Putamen (tissue), 1 donor: ENCODE results near the gene ZNF501.

Source experiments
- DNase-seq: peaks from one replicate; pipeline ENCODE4 v3.0.0-alpha.2; 2016; ENCODE audit warnings: low spot score

The ZNF501 gene

GRCh38 chr3:44729384-44729910, at the start of gene ZNF501:
Gene ZNF501 (plus strand): TSS chr3:44729635. CDS start chr3:44734422, 4,787 bp downstream.
- DNase-seq: peak; percentile 85

- DNase-seq: no peak
Observed at GRCh38 chr3:44680921-44681455, 48.4 kb upstream of the ZNF501 start.

- no peak for DNase-seq
Observed at GRCh38 chr3:44682182-44682896, 47.1 kb upstream of the ZNF501 start.

- DNase-seq: peak; percentile 67
Observed at GRCh38 chr3:44685128-44685800, 44.2 kb upstream of the ZNF501 start.

GRCh38 chr3:44687898-44688297, 41.5 kb upstream of the ZNF501 start:
- DNase-seq: no peak

- DNase-seq: peak; percentile 88
Observed at GRCh38 chr3:44712455-44713075, 16.9 kb upstream of the ZNF501 start, which contains the start of gene ZNF502. Gene ZNF502 (plus strand): TSS chr3:44712660. CDS start chr3:44720262, 7,602 bp downstream.

GRCh38 chr3:44721231-44722102, 8.0 kb upstream of the ZNF501 start:
- no peak for DNase-seq

GRCh38 chr3:44722103-44722401, 7.4 kb upstream of the ZNF501 start:
- no peak for DNase-seq

- no peak for DNase-seq
Observed at GRCh38 chr3:44734646-44735168, 5.3 kb downstream of the ZNF501 start.

GRCh38 chr3:44761101-44761423, 31.6 kb downstream of the ZNF501 start:
- no peak for DNase-seq

- DNase-seq: peak; percentile 94
Observed at GRCh38 chr3:44761424-44762169, 32.2 kb downstream of the ZNF501 start, which contains the start of the genes KIAA1143 and KIF15. Gene KIAA1143 (minus strand): TSS chr3:44761619. CDS start chr3:44761602, 17 bp downstream. Gene KIF15 (plus strand): TSS chr3:44761794. CDS start chr3:44761866, 72 bp downstream.

- DNase-seq: no peak
Observed at GRCh38 chr3:44762170-44762677, 32.8 kb downstream of the ZNF501 start.

- no peak for DNase-seq
Observed at GRCh38 chr3:44762690-44763089, 33.3 kb downstream of the ZNF501 start.

- no peak for DNase-seq
Observed at GRCh38 chr3:44764248-44764647, 34.8 kb downstream of the ZNF501 start.

GRCh38 chr3:44771424-44772098, 42.1 kb downstream of the ZNF501 start:
- no peak for DNase-seq

GRCh38 chr3:44772099-44772442, 42.6 kb downstream of the ZNF501 start:
- no peak for DNase-seq

- DNase-seq: no peak
Observed at GRCh38 chr3:44782891-44783290, 53.5 kb downstream of the ZNF501 start.
